ENCODE results near the gene ATP6V1G1. TPM values are rescaled to one million over a fixed set of nuclear protein-coding genes. Genes with fewer than 3 reads are reported as not detected.
A peak's percentile ranks its signal among the peaks of the same experiment; 100 is the strongest.

The ATP6V1G1 gene
- total RNA-seq, 1 donor from 2014 or later: 161 TPM

- DNase-seq (ENCODE audit: extremely low spot score in 2 of 2): no peak
- intact Hi-C loops (cut with DNase I): no loop called here
- no peaks in the 10 kb centered on the region for H3K36me3 ChIP-seq
- H3K27ac ChIP-seq: peak overlapping the region; percentile 88
- TF ChIP-seq POLR2AphosphoS5 (IDR thresholded peaks at IDR 0.05; ENCODE audit: insufficient read depth in 1 of 2, low read depth in 1 of 2): no peak
- H3K9me3 ChIP-seq: no peaks in the 10 kb centered on the region
- H3K27me3 ChIP-seq: no peaks in the 10 kb centered on the region
- H3K4me3 ChIP-seq: no peak overlapping the region
- peaks cover 26% of the 10 kb centered on the region for H3K4me1 ChIP-seq
These were observed 25.5 kb downstream of the ATP6V1G1 start for GRCh38 chr9:114613087-114613486.

DNA sequence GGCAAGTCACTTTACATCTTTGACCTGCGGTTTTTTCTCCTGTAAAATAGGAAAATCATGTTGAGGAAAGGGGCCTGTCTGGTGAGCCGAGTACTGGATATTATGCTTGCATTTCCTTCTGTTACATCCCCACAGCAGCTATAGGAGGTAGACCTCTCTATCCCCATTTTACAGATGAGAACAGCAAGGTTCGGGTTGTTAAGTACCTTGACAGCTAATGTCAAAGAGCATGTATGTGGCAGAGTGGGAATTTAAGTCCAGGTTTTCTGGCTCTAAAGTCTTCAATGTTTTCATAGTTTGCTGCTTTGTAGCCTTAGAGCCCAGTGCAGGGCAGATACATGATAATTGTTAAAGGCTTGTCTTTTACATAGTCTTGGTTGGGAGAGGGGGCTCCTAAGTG, 26.4 kb downstream of the ATP6V1G1 start:
- intact Hi-C loops (cut with DNase I): no loop called here
- H3K36me3 ChIP-seq: no peaks in the 10 kb centered on the region
- H3K27ac ChIP-seq: no peak overlapping the region
- no peaks in the 10 kb centered on the region for H3K9me3 ChIP-seq
- DNase-seq (ENCODE audit: extremely low spot score in 2 of 2): no peak
- H3K4me1 ChIP-seq: peaks cover 26% of the 10 kb centered on the region
- no peaks in the 10 kb centered on the region for H3K27me3 ChIP-seq
- TF ChIP-seq POLR2A (IDR thresholded peaks at IDR 0.05) (no peak), POLR2AphosphoS5 (IDR thresholded peaks at IDR 0.05; ENCODE audit: insufficient read depth in 1 of 2, low read depth in 1 of 2) (no peak), CTCF (IDR thresholded peaks at IDR 0.05) (no peak)
- no peak overlapping the region for H3K4me3 ChIP-seq

GRCh38 chr9:114614373-114614772, 26.8 kb downstream of the ATP6V1G1 start:
- H3K27ac ChIP-seq: no peak overlapping the region
- no peak for DNase-seq (ENCODE audit: extremely low spot score in 2 of 2)

DNA sequence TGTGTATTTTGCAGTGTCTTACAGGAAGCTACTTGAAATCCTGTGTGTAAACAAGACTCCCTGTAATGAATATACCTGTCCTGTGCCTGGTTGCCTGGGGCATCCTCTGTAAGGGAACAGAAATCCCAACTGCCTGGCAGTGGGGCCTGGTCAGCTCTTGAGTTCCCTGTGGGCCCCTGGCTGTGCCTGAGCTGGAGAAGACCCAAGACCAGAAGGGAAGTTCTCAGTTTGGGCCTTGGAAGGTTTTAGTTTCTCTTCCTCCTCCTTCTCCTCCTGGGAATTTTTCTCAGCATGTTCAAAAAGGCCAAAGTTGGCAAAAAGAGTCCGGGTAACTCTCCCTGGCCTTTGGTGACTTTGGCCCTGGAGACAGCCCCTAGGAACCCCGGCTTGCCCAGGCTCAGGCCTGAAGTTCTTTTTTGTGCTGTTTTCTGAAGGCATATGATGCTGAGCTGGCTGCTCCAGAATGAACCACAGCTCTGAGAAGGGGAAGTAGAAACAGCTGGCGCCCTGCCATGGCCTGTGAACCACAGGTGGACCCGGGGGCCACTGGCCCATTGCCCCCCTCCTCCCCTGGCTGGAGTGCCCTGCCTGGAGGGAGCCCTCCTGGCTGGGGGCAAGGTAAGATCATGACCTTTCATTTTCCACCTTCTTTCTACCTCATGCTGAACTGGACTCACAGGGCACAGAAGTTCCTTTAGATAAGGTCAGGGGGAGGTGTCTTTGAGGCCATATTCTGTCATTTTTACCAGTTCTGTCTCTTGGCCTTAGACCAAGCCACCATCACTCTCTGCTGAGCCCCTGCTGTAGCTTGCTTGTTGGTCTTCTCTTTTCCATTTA, 29.3 kb downstream of the ATP6V1G1 start:
- DNase-seq (ENCODE audit: extremely low spot score in 2 of 2): no peak
- H3K9me3 ChIP-seq: no peaks in the 10 kb centered on the region
- TF ChIP-seq POLR2A (IDR thresholded peaks at IDR 0.05) (no peak), POLR2AphosphoS5 (IDR thresholded peaks at IDR 0.05; ENCODE audit: insufficient read depth in 1 of 2, low read depth in 1 of 2) (no peak), CTCF (IDR thresholded peaks at IDR 0.05) (no peak)
- H3K36me3 ChIP-seq: no peaks in the 10 kb centered on the region
- no peak overlapping the region for H3K4me3 ChIP-seq
- intact Hi-C loops (cut with DNase I): no loop called here
- peaks cover 23% of the 10 kb centered on the region for H3K4me1 ChIP-seq
- no peak overlapping the region for H3K27ac ChIP-seq
- no peaks in the 10 kb centered on the region for H3K27me3 ChIP-seq

More at GRCh38 chr9:114614373-114614772, 26.8 kb downstream of the ATP6V1G1 start:
- Histone ChIP-seq H3K4me1 (peaks cover 26% of the 10 kb centered on the region), H3K4me3 (no peak overlapping the region), H3K27me3 (no peaks in the 10 kb centered on the region), H3K36me3 (no peaks in the 10 kb centered on the region), H3K9me3 (no peaks in the 10 kb centered on the region)
- TF ChIP-seq CTCF (IDR thresholded peaks at IDR 0.05): no peak
- TF ChIP-seq POLR2A (IDR thresholded peaks at IDR 0.05): no peak
- no peak for TF ChIP-seq POLR2AphosphoS5 (IDR thresholded peaks at IDR 0.05; ENCODE audit: insufficient read depth in 1 of 2, low read depth in 1 of 2)
- intact Hi-C loops (cut with DNase I): no loop called here

- no peak for TF ChIP-seq POLR2AphosphoS5 (IDR thresholded peaks at IDR 0.05; ENCODE audit: insufficient read depth in 1 of 2, low read depth in 1 of 2)
- no peak for TF ChIP-seq POLR2A (IDR thresholded peaks at IDR 0.05)
- TF ChIP-seq CTCF (IDR thresholded peaks at IDR 0.05): no peak
- intact Hi-C loops (cut with DNase I): no loop called here
- H3K4me1 ChIP-seq: peaks cover 6% of the 10 kb centered on the region
- no peak overlapping the region for H3K4me3 ChIP-seq
- no peaks in the 10 kb centered on the region for H3K9me3 ChIP-seq
- H3K36me3 ChIP-seq: no peaks in the 10 kb centered on the region
- H3K27me3 ChIP-seq: no peaks in the 10 kb centered on the region
- DNase-seq (ENCODE audit: extremely low spot score in 2 of 2): no peak
- H3K27ac ChIP-seq: peak overlapping the region; percentile 10
These were observed 31.7 kb downstream of the ATP6V1G1 start for GRCh38 chr9:114619191-114619761.
